SK-N-SH (cell line): ENCODE measurements around the gene LRMDA. TPM values are rescaled to one million over a fixed set of nuclear protein-coding genes. Genes with fewer than 3 reads are reported as not detected.

Experiments used
- CTCF ChIA-PET: fragments of 300-600, 350-600 bp; formaldehyde crosslinking; extraction: SDS; loops from one replicate; lab custom pipeline; 2021; lab: Yijun Ruan, JAX
- POLR2A ChIA-PET: fragments of 350-600 bp; sonication (Branson Sonifier 250); formaldehyde crosslinking; extraction: SDS; loops from one replicate; lab custom pipeline; 2020; ENCODE audit warnings: antibody characterized with exemption, inconsistent platforms; lab: Yijun Ruan, JAX
- DNase-seq: peaks from one replicate; pipeline ENCODE4 v3.0.0; 2012
- H2AFZ ChIP-seq: fragments of 200-600 bp; sonication (generic); 2 replicates; pipeline ENCODE4 v1.8.1; 2016; ENCODE audit warnings: antibody characterized with exemption, mild to moderate bottlenecking, low read depth
- H3F3A ChIP-seq: fragments of 200-600 bp; sonication (generic); replicated peaks from 2 replicates; pipeline ENCODE3; 2016; ENCODE audit warnings: antibody characterized with exemption, mild to moderate bottlenecking; ENCODE audit not compliant: insufficient read depth
- H3K27ac ChIP-seq, 2 experiments: fragments of 200-500 bp in 1 of 2; fragments of 200-600 bp in 1 of 2; sonication (Bioruptor generic) in 1 of 2; sonication (generic), shearing (Covaris generic) in 1 of 2; 2 replicates each; pipeline versions ENCODE4 v1.5.1 to v1.6.1; 2014 to 2016; ENCODE audit warnings: low read depth in 2 of 2, inconsistent platforms in 1 of 2, low read length in 1 of 2, mild to moderate bottlenecking in 1 of 2, mixed read lengths in 1 of 2
- H3K27me3 ChIP-seq: fragments of 200-600 bp; sonication (generic), shearing (Covaris generic); 2 replicates; pipeline ENCODE4 v1.6.1; 2016; ENCODE audit warnings: mixed run types; ENCODE audit not compliant: insufficient read depth
- H3K36me3 ChIP-seq, 2 experiments: fragments of 200-500 bp in 1 of 2; fragments of 200-600 bp in 1 of 2; sonication (Bioruptor generic) in 1 of 2; sonication (generic) in 1 of 2; replicated peaks in 1 of 2; 2 replicates each; pipeline versions ENCODE3 to v1.5.1; 2014 to 2016; ENCODE audit warnings: low read length in 1 of 2, mild to moderate bottlenecking in 1 of 2; ENCODE audit not compliant: insufficient read depth in 2 of 2, control insufficient read depth in 1 of 2
- H3K4me1 ChIP-seq, 2 experiments: fragments of 200-500 bp in 1 of 2; fragments of 200-600 bp in 1 of 2; sonication (Bioruptor generic) in 1 of 2; sonication (generic), shearing (Covaris generic) in 1 of 2; 2 replicates each; pipeline versions ENCODE4 v1.5.1 to v1.6.1; 2014 to 2016; ENCODE audit warnings: low read depth in 1 of 2, low read length in 1 of 2, mixed run types in 1 of 2; ENCODE audit not compliant: insufficient read depth in 2 of 2, control insufficient read depth in 1 of 2
- H3K4me2 ChIP-seq: fragments of 200-600 bp; sonication (generic), shearing (Covaris generic); 2 replicates; pipeline ENCODE4 v1.6.1; 2017; ENCODE audit warnings: mixed run types
- H3K4me3 ChIP-seq, 2 experiments: fragments of 200-500 bp in 1 of 2; fragments of 200-600 bp in 1 of 2; sonication (Bioruptor generic) in 1 of 2; sonication (generic), shearing (Covaris generic) in 1 of 2; 2 replicates each; pipeline versions ENCODE4 v1.5.1 to v1.8.1; 2014 to 2016; ENCODE audit warnings: low read depth in 2 of 2, inconsistent platforms in 1 of 2, low read length in 1 of 2, mild to moderate bottlenecking in 1 of 2, mixed read lengths in 1 of 2, moderate library complexity in 1 of 2
- H3K79me2 ChIP-seq: fragments of 200-600 bp; sonication (generic); 2 replicates; pipeline ENCODE4 v1.8.1; 2017; ENCODE audit warnings: mild to moderate bottlenecking; ENCODE audit not compliant: insufficient read depth
- H3K9ac ChIP-seq: fragments of 200-600 bp; sonication (generic); 2 replicates; pipeline ENCODE4 v1.6.1; 2017; ENCODE audit warnings: mixed run types
- H3K9me2 ChIP-seq: fragments of 200-600 bp; sonication (generic); 2 replicates; pipeline ENCODE4 v1.6.1; 2017; ENCODE audit warnings: mixed run types
- H3K9me3 ChIP-seq: fragments of 200-600 bp; sonication (generic); 2 replicates; pipeline ENCODE4 v1.6.1; 2017; ENCODE audit warnings: mixed run types, mild to moderate bottlenecking, moderate library complexity
- H4K20me1 ChIP-seq: fragments of 200-600 bp; sonication (generic); 2 replicates; pipeline ENCODE4 v1.6.1; 2017; ENCODE audit warnings: mild to moderate bottlenecking, mixed run types; ENCODE audit not compliant: insufficient read depth
- CTCF ChIP-seq: fragments of 200-600 bp; sonication (generic); IDR thresholded peaks from 2 replicates; pipeline ENCODE4 v1.6.1; 2017; ENCODE audit warnings: antibody characterized with exemption, mild to moderate bottlenecking, moderate library complexity
- GABPA ChIP-seq: IDR thresholded peaks from 2 replicates; pipeline ENCODE4 v1.4.0; 2012; ENCODE audit warnings: low read depth, mild to moderate bottlenecking
- SIN3A ChIP-seq: IDR thresholded peaks from 2 replicates; pipeline ENCODE4 v1.6.1; 2012; ENCODE audit warnings: low read depth, mild to moderate bottlenecking, low read length, moderate library complexity, borderline replicate concordance
- TAF1 ChIP-seq: IDR thresholded peaks from 2 replicates; pipeline ENCODE4 v1.6.1; 2012; ENCODE audit warnings: low read depth, mild to moderate bottlenecking, low read length, moderate library complexity, borderline replicate concordance
- USF1 ChIP-seq: IDR thresholded peaks from 2 replicates; pipeline ENCODE4 v1.4.0; 2012; ENCODE audit warnings: low read depth, borderline replicate concordance
- YY1 ChIP-seq: IDR thresholded peaks from 2 replicates; pipeline ENCODE4 v1.4.0; 2012; ENCODE audit warnings: low read depth, mild to moderate bottlenecking
- polyA plus RNA-seq, 3 experiments: library from polyadenylated mRNA; depleted of rRNA; stranded (reverse); fragments of >200 nt; gene quantifications; 2 replicates each; pipeline ENCODE4 v1.2.3, GENCODE V29; 2012
- TF ChIP-seq, protein P1 (sequence below): IDR thresholded peaks from 2 replicates; pipeline ENCODE4 v1.6.1; 2012; ENCODE audit warnings: mild to moderate bottlenecking, low read depth, low read length, moderate library complexity

The LRMDA gene
- polyA plus RNA-seq, 1 of the 3 experiments (the other 2 are of a cell fraction) = 0.95 TPM

DNA sequence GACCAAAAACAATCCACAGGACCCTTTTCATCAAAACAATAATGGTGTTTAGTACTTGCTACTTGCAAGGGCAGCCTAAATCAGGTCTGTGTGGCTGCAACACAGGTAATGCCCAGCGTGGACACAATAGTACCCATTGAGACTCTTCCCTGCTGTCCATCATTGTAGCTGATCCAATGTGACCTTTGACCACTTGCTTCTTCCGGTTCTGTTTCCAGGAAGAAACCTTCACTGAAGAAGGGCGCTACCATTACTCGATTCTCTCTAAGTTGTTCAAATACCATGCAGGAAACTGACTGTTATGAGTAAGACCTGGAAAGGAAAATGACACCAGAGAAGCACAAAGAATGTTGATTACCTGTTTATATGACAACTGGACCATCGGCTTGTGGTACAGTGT, 1128.9 kb downstream of the LRMDA start (continued):
- no peak for TF ChIP-seq CTCF

DNA sequence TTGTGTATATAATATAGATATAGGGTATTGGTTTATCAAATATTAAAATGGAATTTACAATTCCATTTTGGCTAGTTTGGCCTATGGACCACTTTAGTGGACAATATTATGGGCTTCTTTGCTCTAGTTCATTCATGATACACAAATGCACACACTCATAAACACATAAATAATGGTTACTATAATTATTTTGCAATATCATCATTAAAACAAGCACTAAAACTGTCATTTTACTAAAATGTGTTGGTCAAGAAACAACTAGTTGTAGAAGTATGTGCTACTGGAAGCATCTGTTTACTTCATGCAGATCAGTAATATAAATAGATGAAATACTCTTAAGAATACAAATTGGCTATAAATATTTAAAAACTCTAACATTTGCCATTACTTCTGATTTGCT, 1131.9 kb downstream of the LRMDA start:
- POLR2A ChIA-PET = no interaction called here
- no peak overlapping the region for H3K9ac ChIP-seq
- no peaks in the 10 kb centered on the region for H3K79me2 ChIP-seq

More for the DNA sequence above, 1131.9 kb downstream of the LRMDA start:
- H3K9me3 ChIP-seq = no peaks in the 10 kb centered on the region
- no peaks in the 10 kb centered on the region for H3K27me3 ChIP-seq
- no peak for TF ChIP-seq USF1
- TF ChIP-seq, protein P1, sequence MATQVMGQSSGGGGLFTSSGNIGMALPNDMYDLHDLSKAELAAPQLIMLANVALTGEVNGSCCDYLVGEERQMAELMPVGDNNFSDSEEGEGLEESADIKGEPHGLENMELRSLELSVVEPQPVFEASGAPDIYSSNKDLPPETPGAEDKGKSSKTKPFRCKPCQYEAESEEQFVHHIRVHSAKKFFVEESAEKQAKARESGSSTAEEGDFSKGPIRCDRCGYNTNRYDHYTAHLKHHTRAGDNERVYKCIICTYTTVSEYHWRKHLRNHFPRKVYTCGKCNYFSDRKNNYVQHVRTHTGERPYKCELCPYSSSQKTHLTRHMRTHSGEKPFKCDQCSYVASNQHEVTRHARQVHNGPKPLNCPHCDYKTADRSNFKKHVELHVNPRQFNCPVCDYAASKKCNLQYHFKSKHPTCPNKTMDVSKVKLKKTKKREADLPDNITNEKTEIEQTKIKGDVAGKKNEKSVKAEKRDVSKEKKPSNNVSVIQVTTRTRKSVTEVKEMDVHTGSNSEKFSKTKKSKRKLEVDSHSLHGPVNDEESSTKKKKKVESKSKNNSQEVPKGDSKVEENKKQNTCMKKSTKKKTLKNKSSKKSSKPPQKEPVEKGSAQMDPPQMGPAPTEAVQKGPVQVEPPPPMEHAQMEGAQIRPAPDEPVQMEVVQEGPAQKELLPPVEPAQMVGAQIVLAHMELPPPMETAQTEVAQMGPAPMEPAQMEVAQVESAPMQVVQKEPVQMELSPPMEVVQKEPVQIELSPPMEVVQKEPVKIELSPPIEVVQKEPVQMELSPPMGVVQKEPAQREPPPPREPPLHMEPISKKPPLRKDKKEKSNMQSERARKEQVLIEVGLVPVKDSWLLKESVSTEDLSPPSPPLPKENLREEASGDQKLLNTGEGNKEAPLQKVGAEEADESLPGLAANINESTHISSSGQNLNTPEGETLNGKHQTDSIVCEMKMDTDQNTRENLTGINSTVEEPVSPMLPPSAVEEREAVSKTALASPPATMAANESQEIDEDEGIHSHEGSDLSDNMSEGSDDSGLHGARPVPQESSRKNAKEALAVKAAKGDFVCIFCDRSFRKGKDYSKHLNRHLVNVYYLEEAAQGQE = no peak
- no peak for TF ChIP-seq YY1
- TF ChIP-seq SIN3A = no peak
- TF ChIP-seq GABPA = no peak
- no peak for TF ChIP-seq TAF1
- H3F3A ChIP-seq = peaks cover 3% of the 10 kb centered on the region
- peaks cover 10 to 13% of the 10 kb centered on the region in 2 experiments for H3K4me1 ChIP-seq
- no peaks in the 10 kb centered on the region for H4K20me1 ChIP-seq
- H3K36me3 ChIP-seq = no peaks in the 10 kb centered on the region
- no peak overlapping the region for H3K27ac ChIP-seq
- H3K4me2 ChIP-seq = no peak overlapping the region
- H2AFZ ChIP-seq = no peak overlapping the region
- DNase-seq = no peak
- CTCF ChIA-PET = no interaction called here
- no peaks in the 10 kb centered on the region for H3K9me2 ChIP-seq
- H3K4me3 ChIP-seq = no peak overlapping the region
